Measurements from ENCODE around the gene SNX11.

- TF ChIP-seq CTCF (IDR thresholded peaks at IDR 0.05), result no peak
- TF ChIP-seq POLR2A (IDR thresholded peaks at IDR 0.05), result no peak
These were observed 797 bp upstream of the SNX11 start for GRCh38 chr17:48106802-48107136.

All from esophagus squamous epithelium (tissue), 4 donors.